Activated T-cell treated with anti-CD3 and anti-CD28 coated beads for 24 hours (primary cell): ENCODE data around the gene RHBDF1.
A peak's percentile ranks its signal among the peaks of the same experiment; 100 is the strongest.

Experiments used
- DNase-seq: peaks from one replicate; pipeline ENCODE4 v3.0.0-alpha.2; 2020; ENCODE audit warnings: low read depth

The RHBDF1 gene

GRCh38 chr16:94918-95265 is 22.5 kb upstream of the RHBDF1 start:
- no peak for DNase-seq

GRCh38 chr16:92431-93339 is 20.3 kb upstream of the RHBDF1 start:
- no peak for DNase-seq

- no peak for DNase-seq
Observed at GRCh38 chr16:91484-91883, 19.1 kb upstream of the RHBDF1 start.

GRCh38 chr16:89391-90302 is 17.2 kb upstream of the RHBDF1 start:
- no peak for DNase-seq

- DNase-seq: no peak
Observed at GRCh38 chr16:88613-89012, 16.2 kb upstream of the RHBDF1 start.

- no peak for DNase-seq
Observed at GRCh38 chr16:86483-86952, 14.1 kb upstream of the RHBDF1 start.

GRCh38 chr16:85865-86264 is 13.4 kb upstream of the RHBDF1 start:
- no peak for DNase-seq

- no peak for DNase-seq
Observed at GRCh38 chr16:85407-85782, 13.0 kb upstream of the RHBDF1 start.

- peak; percentile 53 for DNase-seq
Observed at GRCh38 chr16:84718-85406, 12.4 kb upstream of the RHBDF1 start.

- DNase-seq: no peak
Observed at GRCh38 chr16:83781-84615, 11.6 kb upstream of the RHBDF1 start.

GRCh38 chr16:83060-83603 is 10.7 kb upstream of the RHBDF1 start:
- DNase-seq: no peak

GRCh38 chr16:79151-80054 is 7.0 kb upstream of the RHBDF1 start:
- no peak for DNase-seq

- peak; percentile 7 for DNase-seq
Observed at GRCh38 chr16:78444-79150, 6.2 kb upstream of the RHBDF1 start.

- peak; percentile 75 for DNase-seq
Observed at GRCh38 chr16:77807-78443, 5.5 kb upstream of the RHBDF1 start, which contains the start of gene MPG. MPG (plus strand) TSS chr16:78225; CDS start chr16:78310, 85 bp downstream.

GRCh38 chr16:77273-77806 is 4.9 kb upstream of the RHBDF1 start:
- peak; percentile 12 for DNase-seq

- DNase-seq: no peak
Observed at GRCh38 chr16:76535-77272, 4.3 kb upstream of the RHBDF1 start.

- no peak for DNase-seq
Observed at GRCh38 chr16:75580-76501, 3.4 kb upstream of the RHBDF1 start.
